ENCODE results near the gene LGR4. TPM values are rescaled to one million over a fixed set of nuclear protein-coding genes. Genes with fewer than 3 reads are reported as not detected.

The LGR4 gene
- total RNA-seq, 2 experiments from 2014 or later = 0.22 to 0.67 TPM

DNA sequence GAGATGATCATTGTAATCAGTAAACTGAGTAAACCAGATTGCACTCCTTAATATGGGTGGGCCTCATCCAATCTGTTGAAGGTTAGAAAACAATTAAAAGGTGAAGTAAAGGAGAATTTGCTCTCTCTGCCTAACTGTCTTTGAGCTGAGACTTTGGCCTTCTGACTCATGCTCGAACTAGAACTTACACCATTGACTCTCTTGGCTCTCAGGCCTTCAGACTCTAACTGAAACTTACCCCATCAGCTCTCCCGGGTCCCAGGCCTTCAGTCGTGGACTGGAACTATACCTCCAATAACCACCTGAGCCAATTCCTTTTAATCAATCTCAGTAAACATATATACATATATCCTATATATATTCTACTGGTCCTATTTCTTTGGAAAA, 34.0 kb downstream of the LGR4 start:
- Mint-ChIP-seq H3K4me3 (no peak overlapping the region), H3K4me1 (ENCODE audit: low read depth) (no peaks in the 10 kb centered on the region), H3K27ac (no peak overlapping the region), H3K9me3 (no peaks in the 10 kb centered on the region), H3K36me3 (no peaks in the 10 kb centered on the region), H3K27me3 (peaks cover 10% of the 10 kb centered on the region)
- POLR2A ChIA-PET = no interaction called here
- DNase-seq = no peak
- intact Hi-C loops (cut with micrococcal nuclease) = no loop called here
- CTCF ChIA-PET = interaction anchor here (1.3 kb wide), 1 partner anchor 142 kb away, joined by 4 read pairs; no protein-coding TSS in a partner anchor

DNA sequence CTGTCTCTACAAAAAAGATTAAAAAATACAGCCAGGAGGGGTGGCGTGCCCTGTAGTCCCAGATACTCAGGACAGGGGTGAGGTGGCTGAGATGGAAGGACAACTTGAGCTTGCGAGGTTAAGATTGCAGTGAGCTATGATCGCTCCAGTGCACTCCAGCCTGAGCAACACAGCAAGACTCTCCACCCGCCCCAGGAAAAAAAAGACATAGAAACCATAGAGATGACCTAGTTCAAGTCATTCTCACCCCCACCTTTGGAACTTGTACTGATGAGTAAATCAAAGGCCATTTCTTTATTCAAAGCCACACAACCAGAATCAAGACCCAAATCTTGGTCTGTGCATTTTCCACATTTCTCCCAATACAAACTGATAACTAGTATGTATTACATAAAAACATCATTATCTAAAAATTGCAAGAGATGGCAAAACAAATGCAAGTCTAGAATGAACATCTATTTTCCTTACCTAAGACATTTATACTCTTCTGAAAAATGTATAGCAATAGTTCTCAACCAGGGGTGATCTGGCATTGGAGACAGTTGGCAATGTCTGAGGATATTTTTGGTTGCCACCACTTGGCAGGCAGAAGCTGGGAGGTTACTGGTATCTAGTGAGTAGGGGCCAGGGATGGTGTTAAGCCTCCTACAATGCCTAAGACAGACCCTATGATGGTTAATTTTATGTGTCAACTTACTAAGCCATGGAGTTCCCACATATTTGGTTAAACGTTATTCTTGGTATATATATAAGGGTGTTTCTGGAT, 34.6 kb downstream of the LGR4 start:
- Mint-ChIP-seq H3K27me3 (peaks cover 10% of the 10 kb centered on the region), H3K4me1 (ENCODE audit: low read depth) (no peaks in the 10 kb centered on the region), H3K27ac (no peak overlapping the region), H3K36me3 (no peaks in the 10 kb centered on the region), H3K9me3 (no peaks in the 10 kb centered on the region), H3K4me3 (no peak overlapping the region)
- intact Hi-C loops (cut with micrococcal nuclease) = no loop called here
- POLR2A ChIA-PET = no interaction called here
- CTCF ChIA-PET = interaction anchor here (1.3 kb wide), 1 partner anchor 142 kb away, joined by 4 read pairs; no protein-coding TSS in a partner anchor
- no peak for DNase-seq

DNA sequence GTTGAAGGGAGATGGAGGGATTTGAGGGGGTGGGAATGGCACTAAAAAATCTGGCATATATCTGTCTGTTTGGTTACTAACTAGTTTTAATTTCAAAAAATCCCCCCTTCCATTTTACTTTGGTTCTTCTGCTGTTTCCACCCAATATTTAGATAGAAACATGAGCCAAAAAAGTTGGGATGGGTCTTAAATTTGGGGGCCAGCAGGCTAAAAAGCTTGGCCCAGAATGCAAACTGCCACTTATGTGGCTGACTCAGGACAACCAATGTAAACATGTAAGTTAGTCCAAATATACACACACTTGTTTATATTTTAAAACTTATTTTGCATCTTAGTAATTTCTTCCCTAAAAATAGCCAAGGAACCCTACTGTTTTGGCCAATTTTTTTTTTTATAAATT, 35.7 kb downstream of the LGR4 start:
- Mint-ChIP-seq H3K27ac (no peak overlapping the region), H3K27me3 (peaks cover 9% of the 10 kb centered on the region), H3K36me3 (no peaks in the 10 kb centered on the region), H3K4me1 (ENCODE audit: low read depth) (no peaks in the 10 kb centered on the region), H3K9me3 (no peaks in the 10 kb centered on the region), H3K4me3 (no peak overlapping the region)
- intact Hi-C loops (cut with micrococcal nuclease) = no loop called here
- DNase-seq = no peak
- ChIA-PET POLR2A (no interaction called here), CTCF (no interaction called here)

DNA sequence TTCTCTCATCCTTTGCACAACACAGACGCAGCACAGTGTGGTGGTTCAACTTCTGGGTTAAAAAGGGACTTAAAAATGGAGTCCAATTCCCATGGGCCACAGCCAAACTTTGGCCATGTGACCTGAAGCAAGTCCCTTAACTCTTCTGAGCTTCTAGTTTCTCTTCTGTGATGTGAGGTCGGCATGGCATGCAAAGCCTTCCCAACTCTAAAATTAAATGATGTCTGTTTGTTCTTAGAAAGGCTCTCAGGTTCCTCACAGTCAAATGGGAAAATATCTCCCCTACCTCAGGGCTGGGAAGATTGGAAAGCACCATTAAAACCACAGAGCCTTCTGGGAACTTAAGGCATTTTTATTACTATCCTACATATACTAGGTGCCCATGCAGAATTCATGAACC, 38.8 kb downstream of the LGR4 start:
- intact Hi-C loops (cut with micrococcal nuclease) = no loop called here
- DNase-seq = no peak
- POLR2A ChIA-PET = no interaction called here
- Mint-ChIP-seq H3K9me3 (no peaks in the 10 kb centered on the region), H3K4me1 (ENCODE audit: low read depth) (no peaks in the 10 kb centered on the region), H3K27ac (no peak overlapping the region), H3K27me3 (peaks cover 2% of the 10 kb centered on the region), H3K4me3 (no peak overlapping the region), H3K36me3 (no peaks in the 10 kb centered on the region)
- CTCF ChIA-PET = no interaction called here

DNA sequence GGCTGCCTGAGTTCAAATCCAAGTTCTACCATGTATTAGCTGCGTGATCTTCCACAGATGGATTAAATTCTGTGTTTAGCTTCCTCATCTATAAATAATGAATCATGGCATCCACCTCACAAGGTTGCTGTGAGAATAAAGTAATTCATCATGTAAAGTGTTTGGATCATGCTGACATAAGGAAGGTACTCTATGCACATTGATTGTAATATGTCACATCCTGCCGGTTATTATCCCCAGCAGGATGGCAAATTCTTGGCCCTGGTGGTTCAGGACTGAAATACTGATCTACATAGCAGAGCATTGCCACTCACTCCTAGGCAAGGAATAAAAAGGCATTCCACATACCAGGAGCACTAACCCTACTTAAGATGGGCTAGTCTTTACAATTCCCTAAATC, 40.8 kb downstream of the LGR4 start:
- ChIA-PET CTCF (no interaction called here), POLR2A (interaction anchor here (0.7 kb wide), 1 partner anchor 33 kb away, joined by 3 read pairs; no protein-coding TSS in a partner anchor)
- DNase-seq = no peak
- Mint-ChIP-seq H3K4me1 (ENCODE audit: low read depth) (no peaks in the 10 kb centered on the region), H3K27ac (no peak overlapping the region), H3K27me3 (peaks cover 2% of the 10 kb centered on the region), H3K36me3 (no peaks in the 10 kb centered on the region), H3K9me3 (no peaks in the 10 kb centered on the region), H3K4me3 (no peak overlapping the region)
- intact Hi-C loops (cut with micrococcal nuclease) = no loop called here

DNA sequence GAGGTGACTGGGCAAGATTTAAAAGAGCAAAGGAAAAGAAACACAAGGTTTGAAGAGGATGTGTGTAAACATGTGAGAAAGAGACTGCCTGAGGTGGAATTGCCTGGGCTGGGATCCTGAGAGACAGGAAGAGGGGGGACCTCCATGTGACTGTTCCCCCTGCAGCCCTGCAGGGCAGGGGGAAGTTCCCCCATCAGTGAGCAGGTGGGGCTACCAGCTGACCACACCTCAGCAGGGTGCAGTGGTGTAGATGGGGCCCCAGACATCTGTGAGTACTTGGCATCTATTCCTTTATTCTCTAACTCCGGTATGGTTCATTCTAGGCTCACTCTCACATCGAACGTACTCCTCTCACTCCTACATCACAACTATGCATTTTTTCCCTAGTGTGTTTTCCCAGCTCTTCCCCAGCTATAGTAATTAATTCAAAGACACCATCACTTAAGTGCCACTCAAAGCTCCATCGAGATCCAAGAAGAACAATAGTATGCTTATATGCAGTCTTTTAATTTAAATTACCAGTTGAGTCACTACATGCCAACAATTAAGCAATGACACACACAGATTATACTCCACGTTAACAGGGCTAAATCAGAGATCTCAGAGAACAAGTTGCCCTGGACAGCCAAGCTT, 42.7 kb downstream of the LGR4 start:
- intact Hi-C loops (cut with micrococcal nuclease) = no loop called here
- Mint-ChIP-seq H3K27me3 (peaks cover 1% of the 10 kb centered on the region), H3K36me3 (no peaks in the 10 kb centered on the region), H3K9me3 (no peaks in the 10 kb centered on the region), H3K4me3 (no peak overlapping the region), H3K4me1 (ENCODE audit: low read depth) (no peaks in the 10 kb centered on the region), H3K27ac (no peak overlapping the region)
- ChIA-PET CTCF (interaction anchor here (0.6 to 1.1 kb wide), 2 partner anchors 49 to 53 kb away, joined by 3 to 4 read pairs; no protein-coding TSS in a partner anchor), POLR2A (no interaction called here)
- no peak for DNase-seq

DNA sequence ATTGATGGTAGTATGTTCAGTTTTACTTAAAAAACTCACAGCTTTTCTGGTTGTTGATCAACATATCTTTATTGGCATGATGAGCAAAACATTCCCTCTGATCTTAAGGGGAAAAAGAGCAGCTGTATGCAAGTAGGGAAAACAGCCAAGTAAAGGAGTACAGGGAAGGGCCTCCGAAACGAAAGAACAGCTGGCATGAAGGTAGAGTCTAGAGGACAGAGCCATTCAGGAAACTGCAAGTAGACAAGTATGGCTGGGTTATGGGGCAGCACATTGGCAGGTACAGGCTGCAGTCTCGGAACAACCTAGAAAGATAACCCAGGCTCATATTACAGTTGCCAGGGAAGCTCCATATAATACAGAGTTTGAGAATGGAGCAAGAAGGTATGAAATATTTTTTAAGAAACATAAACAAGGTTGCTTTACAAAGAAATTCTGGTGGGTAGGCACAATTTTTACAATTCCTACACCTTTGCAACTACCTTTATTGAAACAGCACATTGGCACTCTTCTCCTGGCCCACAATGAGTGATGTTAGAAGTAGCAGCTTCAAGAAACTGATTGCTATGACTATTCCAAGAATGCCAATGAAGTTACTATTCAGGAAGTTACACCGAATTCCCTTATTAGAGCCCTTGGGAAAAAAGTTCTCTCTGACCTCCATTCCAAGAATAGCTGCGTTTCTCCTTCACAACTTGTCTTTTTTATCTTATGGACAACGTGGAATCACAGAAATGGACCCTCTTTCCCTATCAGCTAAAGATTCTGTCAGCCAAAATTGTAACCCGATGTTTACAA, 45.2 kb downstream of the LGR4 start:
- Mint-ChIP-seq H3K9me3 (no peaks in the 10 kb centered on the region), H3K4me3 (no peak overlapping the region), H3K27ac (no peak overlapping the region), H3K4me1 (ENCODE audit: low read depth) (no peaks in the 10 kb centered on the region), H3K27me3 (no peaks in the 10 kb centered on the region), H3K36me3 (no peaks in the 10 kb centered on the region)
- intact Hi-C loops (cut with micrococcal nuclease) = no loop called here
- ChIA-PET CTCF (no interaction called here), POLR2A (no interaction called here)
- DNase-seq = no peak

DNA sequence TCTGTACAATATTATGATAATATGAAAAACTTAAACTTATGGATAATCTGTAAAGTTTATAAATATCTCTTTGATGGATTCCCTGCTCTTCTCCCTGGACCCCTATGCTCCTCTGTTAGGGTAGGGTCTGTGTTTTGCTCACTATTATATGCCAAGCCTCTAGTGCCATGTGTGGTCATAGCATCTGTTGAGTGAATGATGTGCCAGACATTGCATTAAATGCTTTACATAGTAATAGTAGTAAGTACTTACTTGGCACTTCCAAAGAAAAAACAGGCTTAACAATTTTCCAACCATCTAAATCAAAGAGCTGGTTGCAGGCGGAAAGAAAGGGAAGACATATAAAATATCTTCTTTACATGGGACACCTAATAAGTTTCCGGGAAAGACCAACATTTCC, 46.8 kb downstream of the LGR4 start:
- POLR2A ChIA-PET = no interaction called here
- Mint-ChIP-seq H3K27me3 (no peaks in the 10 kb centered on the region), H3K9me3 (no peaks in the 10 kb centered on the region), H3K4me1 (ENCODE audit: low read depth) (no peaks in the 10 kb centered on the region), H3K27ac (no peak overlapping the region), H3K36me3 (no peaks in the 10 kb centered on the region), H3K4me3 (no peak overlapping the region)
- CTCF ChIA-PET = no interaction called here
- no peak for DNase-seq
- intact Hi-C loops (cut with micrococcal nuclease) = no loop called here

DNA sequence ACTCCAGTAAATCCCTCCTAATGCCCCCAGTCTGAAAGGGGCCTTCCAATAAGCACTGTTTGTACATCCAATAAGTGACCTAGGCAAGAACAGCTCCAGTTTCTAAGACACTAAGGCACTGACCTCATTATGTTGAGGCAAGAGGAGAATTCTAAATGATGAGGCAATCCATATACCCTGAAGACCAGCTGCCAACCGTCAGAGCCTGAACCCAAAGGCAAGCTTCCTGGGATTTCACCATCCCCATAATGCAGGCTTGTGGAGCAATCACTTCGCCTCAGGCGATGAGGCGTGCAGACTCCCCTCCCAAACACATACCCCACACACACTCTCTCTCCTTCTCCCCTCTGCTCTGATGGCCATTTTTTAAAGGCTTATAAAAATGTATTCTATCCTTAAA, 49.5 kb downstream of the LGR4 start:
- ChIA-PET POLR2A (no interaction called here), CTCF (no interaction called here)
- Mint-ChIP-seq H3K9me3 (no peaks in the 10 kb centered on the region), H3K4me1 (ENCODE audit: low read depth) (no peaks in the 10 kb centered on the region), H3K36me3 (no peaks in the 10 kb centered on the region), H3K27me3 (no peaks in the 10 kb centered on the region), H3K27ac (no peak overlapping the region), H3K4me3 (no peak overlapping the region)
- no peak for DNase-seq
- intact Hi-C loops (cut with micrococcal nuclease) = no loop called here

DNA sequence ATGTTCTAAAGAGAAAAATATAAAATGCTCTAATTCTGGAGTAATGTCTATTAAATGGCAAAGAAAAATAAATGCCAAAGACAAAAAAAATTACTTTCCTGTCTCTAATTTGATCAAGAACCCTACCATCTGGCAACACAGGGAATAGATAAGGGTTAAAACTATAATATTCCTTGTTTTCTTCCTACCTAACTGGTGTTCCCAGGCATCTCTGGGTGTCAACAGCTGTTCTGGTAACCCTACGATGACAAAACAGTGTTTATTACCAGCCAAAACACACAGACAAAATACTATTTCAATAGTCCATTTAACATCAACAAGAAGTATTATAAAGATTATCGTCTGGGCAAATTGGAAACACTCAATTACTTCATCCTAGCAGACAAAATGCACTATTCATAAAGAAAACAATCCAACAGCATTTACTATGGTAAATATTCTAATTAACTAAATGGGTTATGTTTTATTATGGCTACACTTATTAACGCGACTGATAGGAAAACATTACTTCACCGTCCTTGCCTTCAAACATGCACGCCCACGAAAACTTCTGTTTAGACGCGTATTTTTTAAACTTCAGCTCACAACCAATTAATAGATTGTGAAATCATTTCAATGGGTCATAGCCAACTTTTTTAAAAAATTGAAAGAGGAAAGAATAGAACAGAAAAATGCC, 50.6 kb downstream of the LGR4 start:
- no peaks in the 10 kb centered on the region for H3K4me1 Mint-ChIP-seq (ENCODE audit: low read depth)
- H3K27me3 Mint-ChIP-seq = no peaks in the 10 kb centered on the region
- CTCF ChIA-PET = interaction anchor here (0.6 kb wide), 1 partner anchor 64 kb away, joined by 4 read pairs; no protein-coding TSS in a partner anchor
- no peak overlapping the region for H3K27ac Mint-ChIP-seq
- H3K4me3 Mint-ChIP-seq = no peak overlapping the region
- intact Hi-C loops (cut with micrococcal nuclease) = no loop called here
- POLR2A ChIA-PET = no interaction called here
- no peaks in the 10 kb centered on the region for H3K9me3 Mint-ChIP-seq
- DNase-seq = no peak
- H3K36me3 Mint-ChIP-seq = no peaks in the 10 kb centered on the region

DNA sequence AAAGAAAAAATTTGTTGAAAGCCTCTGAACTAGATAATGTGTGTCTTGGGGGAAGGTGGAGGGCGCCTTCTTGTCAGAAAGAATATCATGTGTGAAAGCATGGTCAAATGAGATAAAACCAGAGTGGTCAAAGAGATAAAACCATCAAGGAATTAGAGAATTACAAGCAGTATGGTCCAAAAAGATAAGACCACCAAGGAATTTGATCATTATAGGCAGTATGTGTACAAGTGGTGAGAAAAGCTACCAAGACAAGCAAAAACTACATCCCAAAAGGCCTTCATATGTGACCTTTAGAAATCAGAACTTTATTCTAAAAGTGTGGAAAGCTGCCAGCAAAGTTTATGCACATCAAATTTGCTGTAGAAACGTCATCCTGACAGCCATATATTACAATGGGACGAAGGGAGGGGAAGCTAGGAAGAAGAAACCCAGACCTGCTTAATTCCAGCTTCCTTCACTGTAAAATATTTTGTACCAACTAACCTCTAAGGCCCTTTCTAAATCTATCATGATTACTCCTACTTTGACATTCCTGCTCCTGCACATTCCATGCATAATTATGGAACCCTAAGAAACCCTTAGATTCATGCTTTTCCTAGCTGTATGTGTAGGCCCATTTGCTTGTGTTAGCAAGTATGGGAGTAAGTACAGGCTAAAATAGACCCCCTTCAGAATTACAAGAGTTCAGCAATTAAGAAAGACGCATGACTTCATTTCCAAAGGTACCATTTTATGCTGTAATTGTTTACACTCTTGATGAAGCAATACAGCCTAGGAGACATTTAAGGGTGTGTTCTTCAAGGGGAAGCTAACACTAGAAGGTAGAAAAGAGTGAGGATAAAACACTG, 51.6 kb downstream of the LGR4 start:
- Mint-ChIP-seq H3K36me3 (no peaks in the 10 kb centered on the region), H3K4me3 (no peak overlapping the region), H3K4me1 (ENCODE audit: low read depth) (no peaks in the 10 kb centered on the region), H3K9me3 (no peaks in the 10 kb centered on the region), H3K27me3 (no peaks in the 10 kb centered on the region), H3K27ac (no peak overlapping the region)
- ChIA-PET POLR2A (no interaction called here), CTCF (interaction anchor here (0.6 kb wide), 1 partner anchor 65 kb away, joined by 4 read pairs; no protein-coding TSS in a partner anchor)
- intact Hi-C loops (cut with micrococcal nuclease) = no loop called here
- no peak for DNase-seq
